ENCODE data around the gene GABPB2.

The GABPB2 gene

GRCh38 chr1:151147665-151148064 lies 77.1 kb downstream of the GABPB2 start:
- Histone ChIP-seq H3K9me3 (ENCODE audit: insufficient read depth, low read length) (no peaks in the 10 kb centered on the region), H2AFZ (ENCODE audit: low read depth, low read length) (no peak overlapping the region), H3K4me3 (ENCODE audit: low read length) (no peak overlapping the region), H3K4me2 (ENCODE audit: low read length) (no peak overlapping the region), H3K27ac (ENCODE audit: low read length) (no peak overlapping the region), H3K27me3 (ENCODE audit: low read depth, low read length) (no peaks in the 10 kb centered on the region), H3K36me3 (replicated peaks; ENCODE audit: low read depth, low read length) (no peaks in the 10 kb centered on the region), H3K79me2 (ENCODE audit: low read length) (no peaks in the 10 kb centered on the region), H3K9ac (ENCODE audit: low read length) (no peak overlapping the region), H4K20me1 (ENCODE audit: insufficient read depth, low read length) (no peaks in the 10 kb centered on the region), H3K4me1 (ENCODE audit: low read length) (peaks cover under 1% of the 10 kb centered on the region; the same call in 1 of the 2 replicates)
- TF ChIP-seq EZH2phosphoT487 (IDR thresholded peaks at IDR 0.05; ENCODE audit: low read depth) (no peak), CTCF (IDR thresholded peaks at IDR 0.05; ENCODE audit: low read depth, low read length) (no peak)

GRCh38 chr1:151156515-151156819 lies 85.9 kb downstream of the GABPB2 start, which contains the start of gene TNFAIP8L2:
Gene TNFAIP8L2 (plus strand): TSS chr1:151156649. CDS start chr1:151158698, 2,049 bp downstream.
- H3K4me2 ChIP-seq (ENCODE audit: low read length) = peak within 1 kb of the TSS; percentile 55

GRCh38 chr1:151157067-151157531 lies 86.5 kb downstream of the GABPB2 start:
- Histone ChIP-seq H2AFZ (ENCODE audit: low read depth, low read length) (no peak overlapping the region), H3K27ac (ENCODE audit: low read length) (peak overlapping the region; percentile 19), H4K20me1 (ENCODE audit: insufficient read depth, low read length) (no peaks in the 10 kb centered on the region), H3K4me3 (ENCODE audit: low read length) (peak overlapping the region; percentile 72), H3K9me3 (ENCODE audit: insufficient read depth, low read length) (no peaks in the 10 kb centered on the region), H3K36me3 (replicated peaks; ENCODE audit: low read depth, low read length) (peaks cover 8% of the 10 kb centered on the region), H3K27me3 (ENCODE audit: low read depth, low read length) (no peaks in the 10 kb centered on the region), H3K9ac (ENCODE audit: low read length) (peak overlapping the region; percentile 31), H3K79me2 (ENCODE audit: low read length) (no peaks in the 10 kb centered on the region), H3K4me1 (ENCODE audit: low read length) (peaks cover 27% of the 10 kb centered on the region), H3K4me2 (ENCODE audit: low read length) (peak overlapping the region; percentile 55)
- TF ChIP-seq EZH2phosphoT487 (IDR thresholded peaks at IDR 0.05; ENCODE audit: low read depth) (no peak), CTCF (IDR thresholded peaks at IDR 0.05; ENCODE audit: low read depth, low read length) (no peak)

More at GRCh38 chr1:151156515-151156819, 85.9 kb downstream of the GABPB2 start, which contains the start of gene TNFAIP8L2:
- Histone ChIP-seq H3K36me3 (replicated peaks; ENCODE audit: low read depth, low read length) (peaks cover 6% of the 10 kb centered on the region), H2AFZ (ENCODE audit: low read depth, low read length) (peak within 1 kb of the TSS; percentile 43; the same call in 1 of the 2 replicates), H3K79me2 (ENCODE audit: low read length) (no peaks in the 10 kb centered on the region), H3K4me1 (ENCODE audit: low read length) (peaks cover 27% of the 10 kb centered on the region), H4K20me1 (ENCODE audit: insufficient read depth, low read length) (no peaks in the 10 kb centered on the region), H3K4me3 (ENCODE audit: low read length) (peak within 1 kb of the TSS; percentile 72), H3K27me3 (ENCODE audit: low read depth, low read length) (no peaks in the 10 kb centered on the region), H3K9ac (ENCODE audit: low read length) (peak within 1 kb of the TSS; percentile 31), H3K27ac (ENCODE audit: low read length) (peak within 1 kb of the TSS; percentile 19), H3K9me3 (ENCODE audit: insufficient read depth, low read length) (no peaks in the 10 kb centered on the region)
- TF ChIP-seq CTCF (IDR thresholded peaks at IDR 0.05; ENCODE audit: low read depth, low read length) (no peak), EZH2phosphoT487 (IDR thresholded peaks at IDR 0.05; ENCODE audit: low read depth) (no peak)

- no peak overlapping the region for H3K27ac ChIP-seq (ENCODE audit: low read length)
- H3K79me2 ChIP-seq (ENCODE audit: low read length) = no peaks in the 10 kb centered on the region
- TF ChIP-seq CTCF (IDR thresholded peaks at IDR 0.05; ENCODE audit: low read depth, low read length) = no peak
- no peak for TF ChIP-seq EZH2phosphoT487 (IDR thresholded peaks at IDR 0.05; ENCODE audit: low read depth)
- no peak overlapping the region for H3K4me3 ChIP-seq (ENCODE audit: low read length)
- H4K20me1 ChIP-seq (ENCODE audit: insufficient read depth, low read length) = no peaks in the 10 kb centered on the region
- H2AFZ ChIP-seq (ENCODE audit: low read depth, low read length) = no peak overlapping the region
- H3K9ac ChIP-seq (ENCODE audit: low read length) = no peak overlapping the region
- H3K4me2 ChIP-seq (ENCODE audit: low read length) = no peak overlapping the region
- H3K27me3 ChIP-seq (ENCODE audit: low read depth, low read length) = no peaks in the 10 kb centered on the region
- no peaks in the 10 kb centered on the region for H3K9me3 ChIP-seq (ENCODE audit: insufficient read depth, low read length)
- H3K36me3 ChIP-seq (replicated peaks; ENCODE audit: low read depth, low read length) = peaks cover 8% of the 10 kb centered on the region
- peaks cover 27% of the 10 kb centered on the region for H3K4me1 ChIP-seq (ENCODE audit: low read length)
Observed at GRCh38 chr1:151158326-151158725, 87.8 kb downstream of the GABPB2 start.
